Sciatic nerve (tissue), 2 donors: ENCODE results near the gene DSP. TPM values are rescaled to one million over a fixed set of nuclear protein-coding genes. Genes with fewer than 3 reads are reported as not detected.
A peak's percentile ranks its signal among the peaks of the same experiment; 100 is the strongest.

Experiments used
- ATAC-seq: fragments of 200-7000 bp; cut with Tn5 transposase; one replicate; pipeline ENCODE4 v1.9.1; 2020; ENCODE audit warnings: mild to moderate bottlenecking, moderate library complexity
- DNase-seq: peaks from one replicate; pipeline ENCODE4 v3.0.0-alpha.2; 2020; ENCODE audit warnings: low spot score
- intact Hi-C: fragments of 100-400 bp; cut with DNase I; formaldehyde crosslinking; loops from one replicate; pipeline ENCODE4 v1.14.2; 2022
- total RNA-seq: library from RNA; stranded (reverse); fragmentation: NEBNext Ultra II Directional; extraction: Animal tissue kit (Norgen Biotek cat#: 25700); gene quantifications from one replicate; pipeline ENCODE4 v1.2.1, GENCODE V29; 2021
- donor health status: DM: no; HTN: no; CAD: no.
- donor health status: DM: no; HTN: no; CAD: no.

The DSP gene, protein sequence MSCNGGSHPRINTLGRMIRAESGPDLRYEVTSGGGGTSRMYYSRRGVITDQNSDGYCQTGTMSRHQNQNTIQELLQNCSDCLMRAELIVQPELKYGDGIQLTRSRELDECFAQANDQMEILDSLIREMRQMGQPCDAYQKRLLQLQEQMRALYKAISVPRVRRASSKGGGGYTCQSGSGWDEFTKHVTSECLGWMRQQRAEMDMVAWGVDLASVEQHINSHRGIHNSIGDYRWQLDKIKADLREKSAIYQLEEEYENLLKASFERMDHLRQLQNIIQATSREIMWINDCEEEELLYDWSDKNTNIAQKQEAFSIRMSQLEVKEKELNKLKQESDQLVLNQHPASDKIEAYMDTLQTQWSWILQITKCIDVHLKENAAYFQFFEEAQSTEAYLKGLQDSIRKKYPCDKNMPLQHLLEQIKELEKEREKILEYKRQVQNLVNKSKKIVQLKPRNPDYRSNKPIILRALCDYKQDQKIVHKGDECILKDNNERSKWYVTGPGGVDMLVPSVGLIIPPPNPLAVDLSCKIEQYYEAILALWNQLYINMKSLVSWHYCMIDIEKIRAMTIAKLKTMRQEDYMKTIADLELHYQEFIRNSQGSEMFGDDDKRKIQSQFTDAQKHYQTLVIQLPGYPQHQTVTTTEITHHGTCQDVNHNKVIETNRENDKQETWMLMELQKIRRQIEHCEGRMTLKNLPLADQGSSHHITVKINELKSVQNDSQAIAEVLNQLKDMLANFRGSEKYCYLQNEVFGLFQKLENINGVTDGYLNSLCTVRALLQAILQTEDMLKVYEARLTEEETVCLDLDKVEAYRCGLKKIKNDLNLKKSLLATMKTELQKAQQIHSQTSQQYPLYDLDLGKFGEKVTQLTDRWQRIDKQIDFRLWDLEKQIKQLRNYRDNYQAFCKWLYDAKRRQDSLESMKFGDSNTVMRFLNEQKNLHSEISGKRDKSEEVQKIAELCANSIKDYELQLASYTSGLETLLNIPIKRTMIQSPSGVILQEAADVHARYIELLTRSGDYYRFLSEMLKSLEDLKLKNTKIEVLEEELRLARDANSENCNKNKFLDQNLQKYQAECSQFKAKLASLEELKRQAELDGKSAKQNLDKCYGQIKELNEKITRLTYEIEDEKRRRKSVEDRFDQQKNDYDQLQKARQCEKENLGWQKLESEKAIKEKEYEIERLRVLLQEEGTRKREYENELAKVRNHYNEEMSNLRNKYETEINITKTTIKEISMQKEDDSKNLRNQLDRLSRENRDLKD (N-terminal part only)
- total RNA-seq: 7.2 TPM

DNA sequence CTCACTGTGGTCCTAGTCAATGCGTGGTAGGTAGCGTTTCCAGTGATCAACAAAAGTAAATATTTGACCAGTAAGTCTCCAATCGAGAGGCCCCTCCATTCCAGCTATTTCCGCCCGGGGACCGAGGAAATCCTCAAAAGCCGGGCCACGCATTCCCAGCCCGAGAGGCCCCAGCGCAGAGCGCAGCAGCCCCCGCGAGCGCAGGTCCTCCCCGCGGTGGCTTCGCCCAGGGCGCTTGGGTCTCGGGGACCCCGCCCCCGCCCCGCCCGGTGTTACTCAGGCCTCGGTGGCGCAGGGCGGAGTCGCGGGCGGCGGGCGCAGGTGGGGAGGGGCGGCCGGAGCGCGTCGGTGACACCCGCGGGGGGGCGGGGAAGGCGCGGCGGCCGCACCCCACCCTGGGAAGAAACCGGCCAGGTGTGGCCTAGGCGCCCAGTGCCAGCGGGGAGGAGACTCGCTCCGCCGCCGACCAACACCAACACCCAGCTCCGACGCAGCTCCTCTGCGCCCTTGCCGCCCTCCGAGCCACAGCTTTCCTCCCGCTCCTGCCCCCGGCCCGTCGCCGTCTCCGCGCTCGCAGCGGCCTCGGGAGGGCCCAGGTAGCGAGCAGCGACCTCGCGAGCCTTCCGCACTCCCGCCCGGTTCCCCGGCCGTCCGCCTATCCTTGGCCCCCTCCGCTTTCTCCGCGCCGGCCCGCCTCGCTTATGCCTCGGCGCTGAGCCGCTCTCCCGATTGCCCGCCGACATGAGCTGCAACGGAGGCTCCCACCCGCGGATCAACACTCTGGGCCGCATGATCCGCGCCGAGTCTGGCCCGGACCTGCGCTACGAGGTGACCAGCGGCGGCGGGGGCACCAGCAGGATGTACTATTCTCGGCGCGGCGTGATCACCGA lies at the start of gene DSP:
TSS of gene DSP (plus strand) at position 497 of the 890 bp plus-strand sequence. CDS start at position 742, 245 bp downstream.
- ATAC-seq (peak; percentile 38), DNase-seq (no peak)
- intact Hi-C loops: no loop called here

DNA sequence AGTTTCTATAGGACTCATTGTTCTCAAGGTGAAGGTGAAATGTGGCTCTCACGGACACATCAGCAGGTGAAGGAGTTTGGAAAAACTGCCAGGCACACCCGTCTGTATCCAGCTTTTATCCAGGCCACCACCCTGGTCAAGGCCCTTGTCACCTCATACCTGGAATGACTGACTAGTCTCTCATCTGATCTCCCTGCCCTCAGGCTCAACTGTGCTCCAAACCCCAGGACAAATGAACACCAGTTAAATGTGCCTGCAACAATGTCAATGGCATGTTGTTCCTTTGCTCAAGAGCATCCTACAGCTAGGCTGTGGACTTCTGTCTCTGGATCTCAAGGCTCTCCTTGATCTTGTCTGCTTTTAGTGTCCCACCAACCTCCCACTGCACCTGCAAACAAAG lies 47.6 kb upstream of the DSP start:
- intact Hi-C loops: no loop called here
- DNase-seq: no peak
- ATAC-seq: no peak

DNA sequence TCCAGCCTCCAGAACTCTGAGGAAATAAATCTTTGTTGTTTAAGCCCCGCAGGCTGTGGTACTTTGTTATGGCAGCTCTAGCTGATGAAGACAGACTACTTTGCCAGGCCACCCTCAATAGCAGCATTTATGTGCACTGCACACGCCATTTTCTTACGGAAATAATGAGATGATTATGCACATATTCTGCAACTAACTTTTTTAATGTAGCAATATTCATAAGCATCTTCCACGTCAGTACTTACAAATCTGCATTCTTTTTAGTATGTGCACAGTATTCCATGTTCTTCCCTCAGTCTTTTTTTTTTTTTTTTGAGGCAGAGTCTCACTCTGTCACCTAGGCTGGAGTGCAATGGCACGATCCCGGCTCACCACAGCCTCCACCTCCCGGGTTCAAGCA lies 46.8 kb upstream of the DSP start:
- no peak for DNase-seq
- ATAC-seq: no peak

DNA sequence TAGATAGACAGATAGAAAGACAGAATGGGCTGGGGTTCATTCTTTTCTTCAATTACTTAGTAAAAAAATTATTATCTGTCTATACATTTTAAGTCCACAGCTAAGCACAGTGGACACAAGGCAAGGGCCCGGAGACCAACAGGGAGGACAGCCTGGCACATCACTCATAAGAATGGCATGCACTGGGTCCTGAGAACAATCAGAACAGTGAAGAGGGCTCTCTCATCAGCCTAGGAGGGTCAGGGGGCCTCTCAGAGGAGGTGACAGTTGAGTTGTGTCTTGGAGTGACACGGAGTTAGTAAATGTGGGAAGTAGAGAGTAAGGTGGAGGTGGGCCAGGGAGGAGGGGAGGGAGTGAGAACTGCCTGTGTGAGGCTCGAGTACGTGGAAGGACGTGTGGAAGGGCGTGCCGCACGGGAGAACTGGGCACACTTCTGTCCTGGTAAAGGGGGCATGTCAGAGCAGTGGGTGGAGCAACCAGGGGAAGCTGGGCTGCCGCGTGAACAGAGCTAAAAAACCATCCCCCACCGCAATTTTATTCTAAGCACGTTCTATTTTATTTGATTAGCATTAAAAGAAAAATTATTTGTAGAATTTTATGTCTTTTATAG lies 45.1 kb upstream of the DSP start:
- no peak for DNase-seq
- ATAC-seq: no peak
- intact Hi-C loops: no loop called here

More for the DNA sequence above, 46.8 kb upstream of the DSP start:
- intact Hi-C loops: no loop called here

DNA sequence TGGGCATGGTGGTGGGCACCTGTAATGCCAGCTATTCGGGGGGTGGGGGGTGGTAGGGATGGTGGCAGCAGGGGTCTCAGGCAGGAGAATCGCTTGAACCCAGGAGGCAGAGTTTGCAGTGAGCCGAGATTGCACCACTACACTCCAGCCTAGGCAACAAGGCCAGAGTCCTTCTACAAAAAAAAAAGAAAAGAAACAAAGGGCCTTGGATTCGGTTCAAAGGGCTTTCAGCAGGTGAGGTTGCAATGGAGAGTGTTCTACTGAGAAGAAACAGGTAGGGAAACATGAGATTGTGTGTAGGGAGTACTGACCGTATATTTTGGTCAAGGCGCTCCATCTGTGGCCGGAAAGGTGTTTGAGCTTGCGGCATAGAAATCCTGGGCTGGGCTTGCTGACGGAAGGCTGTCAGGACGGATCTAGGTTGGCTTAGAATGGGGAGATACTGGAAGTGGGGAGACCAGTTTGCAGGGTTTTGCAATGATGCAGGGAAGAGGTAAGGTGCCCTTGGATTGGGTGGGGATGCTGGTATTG lies 40.7 kb upstream of the DSP start:
- DNase-seq: no peak
- intact Hi-C loops: no loop called here
- ATAC-seq: no peak

DNA sequence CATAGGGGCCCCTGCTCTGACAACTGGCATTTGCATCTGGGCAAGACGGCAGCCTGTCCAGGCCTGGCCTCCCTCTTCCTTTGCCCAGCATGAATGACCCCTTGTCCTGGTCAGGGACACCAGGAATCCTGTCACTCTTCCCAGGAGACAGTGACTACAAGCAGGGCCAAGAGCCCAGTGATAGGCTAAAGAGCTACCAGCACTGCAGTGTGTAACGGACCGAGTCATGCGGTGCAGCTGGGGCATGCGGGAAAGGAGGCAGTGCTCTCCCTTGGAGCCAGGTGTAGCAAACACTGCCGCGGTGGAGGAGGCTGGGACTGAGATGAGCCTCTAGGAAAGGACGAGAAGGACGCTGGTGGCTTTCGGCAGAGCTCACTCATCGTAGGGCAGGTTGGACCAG lies 38.7 kb upstream of the DSP start:
- no peak for DNase-seq
- intact Hi-C loops: no loop called here
- ATAC-seq: no peak

DNA sequence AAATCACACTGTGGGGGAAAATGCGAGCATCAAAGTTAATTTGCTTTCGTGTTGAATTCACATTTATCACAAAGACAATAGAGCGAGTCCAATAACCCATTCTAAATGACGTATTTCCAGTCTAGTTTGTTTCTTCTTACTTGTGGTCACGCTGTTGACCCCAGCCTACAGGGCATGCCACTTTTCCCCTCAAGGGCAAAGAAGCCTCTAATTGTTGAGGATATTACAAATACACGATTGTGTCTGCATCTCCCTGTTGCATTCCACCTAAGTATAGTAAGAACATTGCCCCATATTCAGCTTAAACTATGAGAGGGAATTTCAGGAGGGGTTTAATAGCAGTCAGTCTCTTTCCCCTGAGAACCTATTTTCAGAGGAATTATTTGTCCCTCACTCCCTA lies 37.4 kb upstream of the DSP start:
- DNase-seq (no peak), ATAC-seq (no peak)
- intact Hi-C loops: no loop called here

DNA sequence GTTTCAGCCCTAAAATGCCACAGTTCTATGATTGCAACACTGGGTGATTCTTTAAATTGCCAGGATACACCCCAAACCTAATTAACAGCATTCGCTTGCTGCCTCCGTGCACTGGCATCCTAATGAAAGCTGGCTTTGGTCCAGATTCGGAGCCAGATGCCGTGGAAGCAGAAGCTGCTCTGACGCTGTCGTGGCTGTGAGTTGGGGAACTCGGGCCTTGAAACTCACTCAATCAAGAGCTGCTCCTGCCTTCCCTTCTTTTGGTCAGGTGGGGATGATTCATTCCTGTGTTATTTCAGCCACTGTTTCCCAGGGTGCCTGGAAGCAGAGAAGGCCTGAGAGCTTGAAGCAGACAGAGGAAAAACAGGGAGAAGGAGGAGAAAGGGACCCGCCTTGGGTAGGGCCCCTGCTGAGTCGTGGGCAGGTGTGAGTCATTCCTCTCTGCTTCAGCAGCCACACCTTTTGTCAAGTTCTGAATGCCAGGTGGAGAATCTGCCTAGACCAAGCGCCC lies 36.2 kb upstream of the DSP start:
- intact Hi-C loops: no loop called here
- DNase-seq: no peak
- ATAC-seq: no peak

DNA sequence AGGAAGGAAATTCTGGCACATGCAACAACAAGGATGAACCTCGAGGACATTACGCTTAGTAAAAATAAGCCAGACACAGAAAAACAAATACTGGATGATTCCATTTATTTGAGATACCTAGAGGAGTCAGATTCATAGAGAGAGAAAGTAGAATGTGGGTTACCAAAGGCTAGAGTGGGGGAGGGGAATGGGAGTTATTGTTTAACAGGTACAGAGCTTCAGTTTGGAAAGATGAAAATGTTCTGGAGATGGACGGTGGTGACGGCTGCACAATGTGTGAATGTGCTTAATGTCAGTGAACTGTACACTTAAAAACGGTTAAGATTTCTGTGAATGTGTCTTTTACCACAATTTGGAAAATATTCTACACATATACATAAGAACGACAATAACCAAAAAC lies 33.9 kb upstream of the DSP start:
- ATAC-seq (no peak), DNase-seq (no peak)
- intact Hi-C loops: no loop called here

DNA sequence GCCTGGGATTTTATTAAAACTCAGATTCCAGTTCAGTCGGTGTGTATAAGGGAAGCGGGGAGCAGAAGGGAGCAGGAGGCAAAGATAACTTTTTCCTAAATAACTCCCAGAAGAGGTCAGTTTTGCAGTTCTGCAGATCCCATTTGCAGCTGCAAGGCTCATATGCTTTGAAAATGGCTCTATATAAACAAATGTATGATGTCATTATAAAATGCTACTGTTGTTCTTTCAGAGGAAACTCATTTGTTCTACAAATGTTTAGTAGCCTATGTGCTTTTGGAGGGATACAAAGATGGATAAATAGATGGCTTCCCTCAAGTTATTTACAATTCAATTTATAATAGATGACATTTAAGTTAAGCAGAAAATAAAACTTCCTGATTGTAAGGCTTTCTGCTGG lies 29.2 kb upstream of the DSP start:
- intact Hi-C loops: no loop called here
- DNase-seq (no peak), ATAC-seq (no peak)

DNA sequence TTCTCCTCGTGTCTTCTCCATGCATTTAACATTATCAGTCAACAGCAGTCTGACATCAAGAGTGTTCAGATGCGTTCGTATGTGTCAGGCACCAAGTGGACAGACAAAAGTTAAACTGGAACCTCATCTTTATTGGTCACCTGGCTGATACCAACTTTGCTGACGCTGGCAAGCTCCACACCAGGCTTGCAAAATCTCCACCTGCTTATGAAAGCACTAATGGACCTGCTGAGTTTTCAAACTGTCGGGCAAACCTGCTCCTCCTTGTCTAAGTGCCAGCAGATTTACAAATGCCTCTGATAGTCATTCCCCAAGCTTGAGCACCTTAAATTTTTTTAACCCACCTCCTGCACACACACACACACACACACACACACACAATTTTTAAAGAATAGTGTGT lies 27.9 kb upstream of the DSP start:
- intact Hi-C loops: no loop called here

DNA sequence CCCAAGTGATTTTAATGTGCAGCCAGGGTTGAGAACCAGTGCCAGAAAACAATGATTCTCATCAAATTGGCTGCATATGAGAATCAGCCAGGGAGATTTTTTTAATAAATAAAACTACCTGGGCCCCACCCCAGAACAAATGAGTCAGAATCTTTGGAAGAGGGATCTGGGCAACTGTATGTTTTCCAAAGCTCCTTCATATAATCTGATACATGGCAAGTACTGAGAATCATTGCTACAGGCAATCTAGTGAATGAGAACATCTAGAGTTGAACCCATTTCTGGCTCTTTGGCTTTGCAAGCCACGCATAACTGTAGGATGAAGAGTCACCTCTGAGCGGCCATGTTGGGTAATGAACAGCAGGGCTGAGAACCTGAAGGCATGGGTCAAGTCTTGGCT lies 26.1 kb upstream of the DSP start:
- DNase-seq (no peak), ATAC-seq (no peak)
- intact Hi-C loops: no loop called here

More for the DNA sequence above, 27.9 kb upstream of the DSP start:
- no peak for DNase-seq
- no peak for ATAC-seq

DNA sequence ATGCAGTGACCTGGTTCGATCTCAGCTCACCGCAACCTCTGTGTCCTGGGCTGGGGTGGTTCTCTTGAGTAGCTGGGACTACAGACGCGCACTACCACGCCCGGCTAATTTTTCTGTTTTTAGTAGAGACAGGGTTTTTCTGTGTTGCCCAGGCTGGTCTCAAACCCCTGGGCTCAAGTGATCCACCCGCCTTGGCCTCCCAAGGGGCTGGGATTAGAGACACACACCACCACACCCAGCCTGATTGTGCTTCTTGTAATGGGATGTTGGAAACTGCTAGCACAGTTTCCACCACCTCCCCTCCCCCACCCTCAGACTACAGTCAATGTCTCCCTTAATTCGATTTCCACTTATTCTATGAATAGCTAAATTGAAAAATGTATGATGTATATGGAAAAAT lies 22.6 kb upstream of the DSP start:
- ATAC-seq: no peak
- no peak for DNase-seq
- intact Hi-C loops: no loop called here

DNA sequence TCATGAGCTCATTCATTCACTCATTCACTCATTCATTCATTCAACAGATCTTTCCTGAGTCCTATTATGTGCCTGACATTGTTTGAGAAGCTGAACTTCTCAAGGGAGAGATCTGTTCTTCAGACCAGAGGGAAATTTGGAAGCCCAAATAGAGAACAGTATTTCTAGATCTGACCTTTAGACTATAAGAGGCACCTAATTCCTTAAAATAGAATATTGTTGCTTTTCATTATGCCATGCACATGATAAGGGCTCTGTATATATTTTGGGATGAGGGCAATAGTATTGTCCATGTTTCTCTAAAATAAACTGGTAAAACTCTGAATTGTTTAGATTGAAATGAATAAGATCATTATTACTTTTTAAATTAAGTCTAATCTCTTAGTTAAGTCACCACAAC lies 18.6 kb upstream of the DSP start:
- no peak for DNase-seq
- intact Hi-C loops: no loop called here
- ATAC-seq: no peak

DNA sequence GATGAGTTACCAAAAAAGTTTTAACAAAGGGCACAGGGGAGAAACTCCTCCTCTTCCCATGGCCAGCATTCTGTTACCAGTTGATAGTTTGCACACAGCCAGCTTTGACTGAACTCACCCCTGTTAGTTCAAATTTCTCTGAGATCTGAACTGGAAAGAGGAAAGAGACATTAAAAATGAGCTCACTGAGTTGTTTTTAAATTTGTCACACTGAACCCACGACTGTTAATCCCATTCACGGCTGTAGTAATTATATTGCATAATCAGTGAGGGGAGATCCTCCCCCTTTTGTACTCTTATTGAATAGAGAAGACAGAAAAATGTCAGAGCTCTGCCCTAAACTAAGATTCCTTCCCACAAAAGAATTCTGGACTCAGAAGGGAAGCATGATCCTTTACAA lies 17.5 kb upstream of the DSP start:
- DNase-seq: no peak
- ATAC-seq: no peak
- intact Hi-C loops: no loop called here

DNA sequence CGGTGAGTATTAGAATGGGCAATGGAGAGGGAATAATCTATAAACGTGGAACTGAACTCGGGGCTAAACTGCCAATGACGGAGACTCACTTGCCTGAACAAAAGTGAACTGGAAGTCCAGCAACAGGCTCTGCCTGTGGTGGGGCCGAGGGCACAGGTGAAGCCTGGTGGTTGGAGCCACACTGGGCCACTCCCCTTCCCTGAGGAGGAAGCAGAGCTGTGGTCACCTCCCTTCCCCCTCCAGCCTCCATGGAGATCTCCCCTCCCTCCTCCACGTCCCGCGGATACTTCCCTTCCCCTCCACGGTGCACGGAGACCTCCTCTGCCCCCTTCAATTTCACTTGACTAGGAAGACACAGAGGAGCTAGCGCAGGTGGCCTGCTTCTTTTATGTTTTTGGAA lies 14.7 kb upstream of the DSP start:
- intact Hi-C loops: no loop called here
- no peak for DNase-seq
- no peak for ATAC-seq

DNA sequence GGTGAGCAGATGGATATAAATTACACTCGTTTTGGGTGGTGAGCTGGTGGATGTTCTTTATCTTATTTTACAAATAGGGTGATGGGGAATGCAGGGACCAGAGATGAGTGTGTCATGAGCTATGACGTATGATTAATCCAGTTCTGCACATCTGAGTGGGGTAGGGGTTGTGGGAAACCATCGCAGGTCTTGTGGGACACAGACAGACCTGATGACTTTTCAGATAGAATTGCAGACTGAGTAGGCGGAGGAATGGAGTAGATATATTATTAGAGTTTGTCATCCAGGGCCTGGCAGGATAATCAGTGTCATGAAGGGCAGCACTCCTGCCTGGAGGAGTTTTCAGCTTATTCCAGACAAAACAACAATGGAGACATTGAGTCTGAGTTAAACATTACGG lies 12.9 kb upstream of the DSP start:
- no peak for ATAC-seq
- no peak for DNase-seq
- intact Hi-C loops: no loop called here

DNA sequence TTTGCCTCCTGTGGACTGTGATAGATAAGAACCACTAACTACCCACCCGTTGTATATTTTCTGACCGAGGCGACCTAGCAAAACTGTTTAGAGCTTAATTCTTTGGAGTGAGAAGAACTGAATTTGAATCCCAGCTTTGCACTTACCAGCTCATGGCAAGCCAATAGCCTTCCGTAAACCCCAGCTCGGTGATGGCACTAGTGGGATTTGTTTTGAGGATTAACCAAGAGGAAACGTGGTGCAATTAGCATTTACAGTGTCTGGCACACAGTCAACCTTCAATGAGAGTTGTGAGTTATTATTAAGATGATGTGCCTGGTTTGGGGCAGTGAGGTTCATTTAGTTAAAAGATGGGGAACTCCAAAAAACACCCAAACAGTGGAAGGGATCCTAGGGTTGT lies 12.3 kb upstream of the DSP start:
- ATAC-seq (no peak), DNase-seq (no peak)

More for the DNA sequence above, 12.3 kb upstream of the DSP start:
- intact Hi-C loops: no loop called here
